GM12875 (cell line): ENCODE results near the gene TJAP1.
"Not testable (repeated sequence)": the region's sequence is repeated elsewhere in the genome, so short reads cannot be mapped to it uniquely, and the experiment has no call there.

Experiments used
- H3K4me3 ChIP-seq: one replicate; pipeline ENCODE4 v1.5.1; 2011; ENCODE audit warnings: low read depth, low read length, control low read depth
- TF ChIP-seq, protein P1 (sequence below): IDR thresholded peaks from 2 replicates; pipeline ENCODE4 v1.5.1; 2011; ENCODE audit warnings: low read depth, mild to moderate bottlenecking, control low read depth, inconsistent platforms, low read length, moderate library complexity, borderline replicate concordance; ENCODE audit not compliant: insufficient read depth

The TJAP1 gene

DNA sequence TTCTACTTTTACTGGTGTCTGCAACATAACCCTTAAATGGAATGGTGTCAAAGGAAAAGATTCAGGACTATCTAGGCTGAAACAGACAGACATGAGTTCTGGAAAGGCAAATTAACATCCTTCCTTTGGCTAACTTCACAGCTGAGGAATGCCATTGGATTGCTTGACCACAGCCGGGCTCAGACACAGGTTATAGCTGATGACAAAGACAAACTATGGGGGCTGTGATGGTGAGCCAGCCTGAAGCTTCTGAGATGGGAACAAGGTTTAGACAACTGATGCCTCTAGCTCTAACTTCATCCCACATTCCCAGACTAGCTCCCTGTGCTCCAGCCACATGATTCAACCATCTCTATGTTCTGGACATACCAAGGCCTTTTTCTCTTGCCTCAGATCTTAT lies 54.8 kb downstream of the TJAP1 start:
- TF ChIP-seq, protein P1, sequence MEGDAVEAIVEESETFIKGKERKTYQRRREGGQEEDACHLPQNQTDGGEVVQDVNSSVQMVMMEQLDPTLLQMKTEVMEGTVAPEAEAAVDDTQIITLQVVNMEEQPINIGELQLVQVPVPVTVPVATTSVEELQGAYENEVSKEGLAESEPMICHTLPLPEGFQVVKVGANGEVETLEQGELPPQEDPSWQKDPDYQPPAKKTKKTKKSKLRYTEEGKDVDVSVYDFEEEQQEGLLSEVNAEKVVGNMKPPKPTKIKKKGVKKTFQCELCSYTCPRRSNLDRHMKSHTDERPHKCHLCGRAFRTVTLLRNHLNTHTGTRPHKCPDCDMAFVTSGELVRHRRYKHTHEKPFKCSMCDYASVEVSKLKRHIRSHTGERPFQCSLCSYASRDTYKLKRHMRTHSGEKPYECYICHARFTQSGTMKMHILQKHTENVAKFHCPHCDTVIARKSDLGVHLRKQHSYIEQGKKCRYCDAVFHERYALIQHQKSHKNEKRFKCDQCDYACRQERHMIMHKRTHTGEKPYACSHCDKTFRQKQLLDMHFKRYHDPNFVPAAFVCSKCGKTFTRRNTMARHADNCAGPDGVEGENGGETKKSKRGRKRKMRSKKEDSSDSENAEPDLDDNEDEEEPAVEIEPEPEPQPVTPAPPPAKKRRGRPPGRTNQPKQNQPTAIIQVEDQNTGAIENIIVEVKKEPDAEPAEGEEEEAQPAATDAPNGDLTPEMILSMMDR, result no peak
- H3K4me3 ChIP-seq, result no peak overlapping the region

DNA sequence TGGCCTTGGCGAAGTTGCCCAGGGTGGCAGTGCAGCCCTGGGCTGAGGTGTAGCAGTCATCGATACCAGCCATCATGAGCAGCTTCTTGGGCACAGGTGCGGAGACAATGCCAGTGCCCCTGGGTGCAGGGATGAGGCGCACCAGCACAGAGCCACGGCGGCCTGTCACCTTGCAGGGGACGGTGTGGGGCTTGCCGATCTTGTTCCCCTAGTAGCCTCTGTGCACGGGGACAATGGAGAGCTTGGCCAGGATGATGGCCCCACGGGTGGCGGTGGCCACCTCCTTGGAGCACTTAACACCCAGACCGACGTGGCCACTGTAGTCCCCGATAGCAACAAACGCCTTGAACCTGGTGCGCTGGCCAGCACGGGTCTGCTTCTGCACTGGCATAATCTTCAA lies 61.6 kb downstream of the TJAP1 start:
- not testable (repeated sequence) for H3K4me3 ChIP-seq

DNA sequence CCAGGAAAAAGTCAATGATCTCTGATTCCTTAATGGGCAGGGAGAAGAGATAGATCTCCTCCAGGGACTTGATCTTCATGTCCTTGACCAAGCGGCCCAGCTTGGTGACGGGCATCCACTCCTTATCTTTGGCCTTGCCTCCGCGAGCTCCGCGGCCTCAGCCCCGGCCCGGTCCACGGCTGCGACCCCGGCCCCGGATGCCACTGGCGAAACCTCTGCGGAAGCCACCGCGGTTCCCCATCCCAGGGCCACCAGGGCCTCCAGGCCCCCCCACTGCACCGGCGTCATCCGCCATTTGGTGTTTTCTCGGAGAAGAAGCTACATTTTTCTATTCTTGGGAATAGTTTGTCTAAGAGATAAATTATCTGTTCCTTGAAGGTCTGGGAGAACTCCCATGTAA lies 62.0 kb downstream of the TJAP1 start:
- not testable (repeated sequence) for H3K4me3 ChIP-seq

DNA sequence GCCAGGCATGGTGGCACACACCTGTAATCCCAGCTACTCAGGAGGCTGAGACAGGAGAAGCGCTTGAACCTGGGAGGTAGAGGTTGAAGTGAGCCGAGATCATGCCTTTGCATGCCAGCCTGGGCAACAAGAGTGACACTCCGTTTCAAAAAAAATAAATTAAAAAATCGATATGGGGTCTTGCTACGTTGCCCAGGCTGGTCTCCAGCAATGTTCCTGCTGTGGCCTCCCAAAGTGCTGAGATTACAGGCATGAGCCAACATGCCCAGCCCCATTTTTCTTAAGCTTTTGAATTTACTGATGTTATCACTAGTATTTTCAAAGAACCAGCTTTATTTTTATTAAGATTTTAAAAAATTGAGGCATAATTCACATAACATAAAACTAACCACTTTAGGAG lies 63.1 kb downstream of the TJAP1 start:
- TF ChIP-seq, protein P1, result no peak
- no peak overlapping the region for H3K4me3 ChIP-seq

DNA sequence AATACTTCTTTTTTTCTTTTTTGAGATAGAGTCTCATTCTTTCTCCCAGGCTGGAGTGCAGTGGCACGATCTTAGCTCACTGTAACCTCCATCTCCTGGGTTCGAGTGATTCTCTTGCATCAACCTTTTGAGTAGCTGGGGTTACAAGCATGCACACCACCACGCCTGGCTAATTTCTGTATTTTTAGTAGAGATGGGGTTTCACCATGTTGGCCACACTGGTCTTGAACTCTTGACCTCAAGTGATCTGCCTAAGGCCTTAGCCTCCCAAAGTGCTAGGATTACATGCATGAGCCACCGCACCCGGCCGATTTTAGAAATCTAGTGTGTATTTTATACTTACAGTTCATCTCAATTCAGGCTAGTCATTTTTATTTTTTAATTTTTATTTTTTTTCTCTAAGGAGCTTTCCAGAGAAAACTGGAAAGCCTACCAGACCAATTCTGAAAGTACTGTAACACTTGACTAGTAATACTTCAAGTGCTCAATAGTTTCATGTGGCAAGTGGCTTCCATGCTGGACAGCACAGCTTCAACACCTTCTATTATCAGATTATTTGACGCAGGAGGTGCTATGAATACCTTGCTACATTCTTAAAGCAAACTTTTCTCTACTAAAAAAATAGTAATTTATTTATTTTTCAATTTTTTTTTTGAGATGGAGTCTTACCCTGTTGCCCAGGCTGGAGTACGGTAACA lies 64.6 kb downstream of the TJAP1 start:
- H3K4me3 ChIP-seq, result no peak overlapping the region
- TF ChIP-seq, protein P1, result no peak

DNA sequence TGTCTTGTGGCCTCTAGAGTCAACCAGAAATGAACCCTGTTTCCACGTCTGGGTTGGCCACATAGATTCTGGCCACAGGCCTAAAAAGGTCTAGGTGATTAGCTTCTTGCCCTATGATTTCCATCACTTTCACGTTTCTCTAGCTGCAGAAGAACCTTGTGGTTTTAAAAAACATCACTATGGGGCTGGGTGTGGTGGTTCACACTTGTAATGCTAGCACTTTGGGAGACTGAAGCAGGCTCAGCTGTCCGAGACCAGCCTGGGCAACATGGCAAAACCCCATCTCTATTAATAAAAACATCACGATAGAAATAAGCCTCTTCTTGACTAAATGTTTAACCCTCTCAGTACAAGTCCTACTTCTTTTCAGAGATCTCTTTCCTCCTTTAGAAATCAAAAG lies 67.1 kb downstream of the TJAP1 start:
- TF ChIP-seq, protein P1, result no peak
- no peak overlapping the region for H3K4me3 ChIP-seq

DNA sequence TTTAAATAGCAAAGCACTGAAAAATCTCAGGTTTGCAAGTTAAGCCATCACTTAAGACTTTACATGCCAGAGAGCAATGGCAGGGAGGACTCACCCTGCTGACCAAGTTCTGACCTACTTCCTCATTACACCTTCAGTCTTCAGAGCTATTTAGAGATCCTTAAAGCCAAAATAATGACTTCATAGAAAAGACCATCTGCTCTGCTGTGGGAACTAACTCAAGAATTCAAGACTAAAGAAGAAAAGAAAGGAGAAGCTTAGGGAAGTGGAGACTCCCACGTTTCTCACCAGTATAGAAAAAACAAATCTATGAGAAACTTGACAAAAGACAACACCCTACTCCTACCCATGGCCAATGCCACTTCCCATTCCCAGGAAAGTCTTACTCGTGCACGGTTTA lies 69.9 kb downstream of the TJAP1 start:
- no peak overlapping the region for H3K4me3 ChIP-seq
- TF ChIP-seq, protein P1, result no peak
